Panc1 (cell line): ENCODE data around the gene RASIP1. TPM values are rescaled to one million over a fixed set of nuclear protein-coding genes. Genes with fewer than 3 reads are reported as not detected.

Experiments used
- ATAC-seq: fragments of 200-7000 bp; cut with Tn5 transposase; 2 replicates; pipeline ENCODE4 v1.9.1; 2020; ENCODE audit warnings: mild to moderate bottlenecking, moderate library complexity
- BruUV-seq: library from RNA; stranded (reverse); fragments of 400-500 nt; replicated peaks from 2 replicates; lab custom pipeline; 2021; lab: Mats Ljungman, UMichigan
- CTCF ChIA-PET: fragments of 300-600 bp; sonication (Branson Sonifier 250); formaldehyde crosslinking; loops from one replicate; lab custom pipeline; 2022; ENCODE audit warnings: antibody characterized with exemption; lab: Charles Lee
- POLR2A ChIA-PET: fragments of 300-600 bp; sonication (Branson Sonifier 250); formaldehyde crosslinking; loops from one replicate; lab custom pipeline; 2022; ENCODE audit warnings: antibody characterized with exemption; lab: Charles Lee
- DNase-seq: peaks from one replicate; pipeline ENCODE4 v3.0.0-alpha.2; 2010; ENCODE audit warnings: low read depth, low spot score
- H3K27ac ChIP-seq: 2 replicates; pipeline ENCODE4 v1.5.1; 2011; ENCODE audit warnings: mild to moderate bottlenecking, low read length, inconsistent platforms
- H3K27me3 ChIP-seq: fragments of 200-500 bp; sonication (Bioruptor generic); 2 replicates; pipeline ENCODE4 v1.6.0; 2014; ENCODE audit warnings: low read length, inconsistent platforms; ENCODE audit not compliant: control insufficient read depth, insufficient read depth
- H3K36me3 ChIP-seq: fragments of 200-500 bp; sonication (Bioruptor generic); 2 replicates; pipeline ENCODE4 v1.5.1; 2014; ENCODE audit warnings: inconsistent platforms, mild to moderate bottlenecking, low read length, moderate library complexity; ENCODE audit not compliant: control insufficient read depth, insufficient read depth
- H3K4me1 ChIP-seq: 2 replicates; pipeline ENCODE4 v1.5.1; 2011; ENCODE audit warnings: inconsistent platforms, mild to moderate bottlenecking, low read length, moderate library complexity; ENCODE audit not compliant: control insufficient read depth, insufficient read depth
- H3K4me3 ChIP-seq, 2 experiments: 2 replicates each; pipeline ENCODE4 v1.5.1; 2011 to 2012; ENCODE audit warnings: low read depth in 2 of 2, low read length in 2 of 2, mild to moderate bottlenecking in 2 of 2, inconsistent platforms in 1 of 2, moderate library complexity in 1 of 2
- H3K9me3 ChIP-seq: fragments of 200-500 bp; sonication (Bioruptor generic); 2 replicates; pipeline ENCODE4 v1.5.1; 2014; ENCODE audit warnings: low read depth, mild to moderate bottlenecking, inconsistent platforms, low read length, moderate library complexity; ENCODE audit not compliant: control insufficient read depth, insufficient read depth
- CTCF ChIP-seq: fragments of 450-650 bp; IDR thresholded peaks from 2 replicates; pipeline ENCODE4 v1.5.1; 2017; ENCODE audit warnings: mild to moderate bottlenecking
- POLR2AphosphoS5 ChIP-seq: IDR thresholded peaks from 2 replicates; pipeline ENCODE4 v1.6.1; 2012; ENCODE audit warnings: mild to moderate bottlenecking, low read depth, low read length, moderate library complexity
- SIN3A ChIP-seq: IDR thresholded peaks from 2 replicates; pipeline ENCODE4 v1.6.1; 2012; ENCODE audit warnings: low read depth, mild to moderate bottlenecking, low read length, moderate library complexity, borderline replicate concordance; ENCODE audit not compliant: insufficient read depth
- TCF7L2 ChIP-seq: IDR thresholded peaks from 2 replicates; pipeline ENCODE4 v1.6.1; 2011; ENCODE audit warnings: mild to moderate bottlenecking, low read depth, low read length, inconsistent platforms
- in situ Hi-C: cut with HindIII; loops from 2 replicates; pipeline ENCODE4 v1.10.0; 2016; ENCODE audit warnings: low sequenced_read_pairs, low pct_unique_long_range_greater_than_20kb
- intact Hi-C: fragments of 100-400 bp; cut with micrococcal nuclease; formaldehyde crosslinking; loops from one replicate; pipeline ENCODE4 v1.10.0; 2022; ENCODE audit not compliant: unreplicated experiment
- total RNA-seq: library from RNA; stranded (reverse); gene quantifications from one replicate; pipeline ENCODE4 v1.2.1, GENCODE V29; 2021; ENCODE audit not compliant: unreplicated experiment
- TF ChIP-seq, protein P1 (sequence below), 2 experiments: IDR thresholded peaks; 2 replicates each; pipeline ENCODE4 v1.6.1; 2011 to 2012; ENCODE audit warnings: low read depth in 2 of 2, control low read depth in 1 of 2, low read length in 1 of 2, mild to moderate bottlenecking in 1 of 2, moderate library complexity in 1 of 2; ENCODE audit not compliant: insufficient read depth in 1 of 2

RASIP1 gene
- total RNA-seq, 1 experiment from 2014 or later, result 0.41 TPM

DNA sequence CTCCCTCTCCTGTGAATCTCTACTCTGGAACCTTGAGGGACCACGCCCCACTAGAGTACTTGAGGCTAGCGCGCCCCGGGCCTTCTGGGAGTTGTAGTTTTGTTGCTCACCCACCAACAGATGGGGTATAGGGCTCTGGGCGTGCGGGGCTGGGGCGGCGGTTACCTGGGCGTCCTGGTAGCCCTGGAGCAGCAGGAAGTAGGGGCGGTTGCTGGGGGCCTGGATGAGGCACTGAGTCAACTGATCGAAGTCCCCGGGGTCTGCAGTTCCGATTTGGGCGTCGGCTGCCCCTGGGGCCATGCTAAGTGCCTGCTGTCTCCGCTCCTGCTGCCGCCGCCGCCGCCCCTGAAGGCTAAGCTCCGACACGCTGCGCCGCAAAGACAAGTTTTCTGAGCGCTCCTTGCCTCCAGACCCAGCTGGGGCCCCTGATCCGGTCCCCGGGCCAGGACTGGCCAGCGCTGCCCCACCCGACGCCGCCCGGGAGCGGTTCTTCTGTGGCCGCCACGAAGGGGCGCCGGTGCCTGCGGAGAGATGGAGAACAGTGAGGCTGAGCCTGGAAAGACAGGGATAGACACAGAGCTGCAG lies 5.3 kb downstream of the RASIP1 start:
- Histone ChIP-seq H3K4me3 (no peak overlapping the region), H3K27me3 (no peaks in the 10 kb centered on the region), H3K36me3 (no peaks in the 10 kb centered on the region), H3K9me3 (no peaks in the 10 kb centered on the region), H3K27ac (no peak overlapping the region), H3K4me1 (no peaks in the 10 kb centered on the region)
- DNase-seq, result no peak
- in situ Hi-C loops (no loop called here), intact Hi-C loops (no loop called here)
- TF ChIP-seq CTCF (no peak), TCF7L2 (no peak), POLR2AphosphoS5 (no peak), SIN3A (no peak)
- TF ChIP-seq, protein P1, sequence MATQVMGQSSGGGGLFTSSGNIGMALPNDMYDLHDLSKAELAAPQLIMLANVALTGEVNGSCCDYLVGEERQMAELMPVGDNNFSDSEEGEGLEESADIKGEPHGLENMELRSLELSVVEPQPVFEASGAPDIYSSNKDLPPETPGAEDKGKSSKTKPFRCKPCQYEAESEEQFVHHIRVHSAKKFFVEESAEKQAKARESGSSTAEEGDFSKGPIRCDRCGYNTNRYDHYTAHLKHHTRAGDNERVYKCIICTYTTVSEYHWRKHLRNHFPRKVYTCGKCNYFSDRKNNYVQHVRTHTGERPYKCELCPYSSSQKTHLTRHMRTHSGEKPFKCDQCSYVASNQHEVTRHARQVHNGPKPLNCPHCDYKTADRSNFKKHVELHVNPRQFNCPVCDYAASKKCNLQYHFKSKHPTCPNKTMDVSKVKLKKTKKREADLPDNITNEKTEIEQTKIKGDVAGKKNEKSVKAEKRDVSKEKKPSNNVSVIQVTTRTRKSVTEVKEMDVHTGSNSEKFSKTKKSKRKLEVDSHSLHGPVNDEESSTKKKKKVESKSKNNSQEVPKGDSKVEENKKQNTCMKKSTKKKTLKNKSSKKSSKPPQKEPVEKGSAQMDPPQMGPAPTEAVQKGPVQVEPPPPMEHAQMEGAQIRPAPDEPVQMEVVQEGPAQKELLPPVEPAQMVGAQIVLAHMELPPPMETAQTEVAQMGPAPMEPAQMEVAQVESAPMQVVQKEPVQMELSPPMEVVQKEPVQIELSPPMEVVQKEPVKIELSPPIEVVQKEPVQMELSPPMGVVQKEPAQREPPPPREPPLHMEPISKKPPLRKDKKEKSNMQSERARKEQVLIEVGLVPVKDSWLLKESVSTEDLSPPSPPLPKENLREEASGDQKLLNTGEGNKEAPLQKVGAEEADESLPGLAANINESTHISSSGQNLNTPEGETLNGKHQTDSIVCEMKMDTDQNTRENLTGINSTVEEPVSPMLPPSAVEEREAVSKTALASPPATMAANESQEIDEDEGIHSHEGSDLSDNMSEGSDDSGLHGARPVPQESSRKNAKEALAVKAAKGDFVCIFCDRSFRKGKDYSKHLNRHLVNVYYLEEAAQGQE (IDR thresholded peaks at IDR 0.05; ENCODE audit: insufficient read depth in 1 of 2, low read depth in 2 of 2, low read length in 1 of 2), result no peak
- no peak for ATAC-seq
- BruUV-seq, result no TSS peak
- ChIA-PET CTCF (no interaction called here), POLR2A (no interaction called here)

DNA sequence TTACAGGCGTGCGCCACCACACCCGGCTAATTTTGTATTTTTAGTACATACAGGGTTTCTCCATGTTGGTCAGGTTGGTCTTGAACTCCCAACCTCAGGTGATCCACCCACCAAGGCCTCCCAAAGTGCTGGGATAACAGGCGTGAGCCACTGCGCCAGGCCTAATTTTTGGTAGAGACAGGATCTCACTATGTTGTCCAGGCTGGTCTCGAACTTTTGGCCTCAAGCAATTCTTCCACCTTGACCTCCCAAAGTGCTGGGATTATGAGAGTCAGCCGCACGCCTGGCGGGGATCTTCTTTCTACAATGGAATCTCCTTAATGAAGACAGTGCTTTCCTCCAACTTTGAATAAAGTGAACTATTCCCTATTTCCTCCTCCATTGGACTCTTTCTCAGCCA lies 5.8 kb downstream of the RASIP1 start:
- Histone ChIP-seq H3K4me3 (no peak overlapping the region), H3K9me3 (no peaks in the 10 kb centered on the region), H3K27ac (no peak overlapping the region), H3K4me1 (no peaks in the 10 kb centered on the region), H3K27me3 (no peaks in the 10 kb centered on the region), H3K36me3 (no peaks in the 10 kb centered on the region)
- DNase-seq (no peak), ATAC-seq (no peak)
- no TSS peak for BruUV-seq
- ChIA-PET POLR2A (interaction anchor here (0.7 kb wide), 1 partner anchor 90 kb away, joined by 6 read pairs; no protein-coding TSS in a partner anchor), CTCF (no interaction called here)
- TF ChIP-seq POLR2AphosphoS5, result no peak
- in situ Hi-C loops (no loop called here), intact Hi-C loops (no loop called here)

DNA sequence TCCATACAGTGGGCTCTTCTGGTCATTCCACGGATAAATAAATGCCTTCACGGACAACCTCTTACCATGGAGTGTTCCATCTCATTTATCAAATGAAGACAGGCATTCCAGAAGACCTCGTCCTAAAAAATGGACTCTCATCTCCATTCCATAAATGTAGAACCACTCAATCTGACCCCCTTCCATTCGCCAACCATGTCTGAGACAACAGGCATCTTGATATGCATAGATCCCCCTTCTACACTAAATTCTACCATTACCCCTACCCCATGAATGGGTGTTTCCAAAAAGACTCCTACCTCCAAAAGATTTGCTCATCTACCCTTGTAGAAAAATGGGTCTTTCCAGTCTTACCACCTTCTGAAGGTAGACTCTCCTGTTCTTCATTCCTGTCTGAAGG lies 9.0 kb downstream of the RASIP1 start:
- POLR2A ChIA-PET, result no interaction called here
- H3K9me3 ChIP-seq, result no peaks in the 10 kb centered on the region
- no TSS peak for BruUV-seq
- no peak overlapping the region for H3K27ac ChIP-seq
- DNase-seq (no peak), ATAC-seq (no peak)
- intact Hi-C loops (no loop called here), in situ Hi-C loops (no loop called here)
- CTCF ChIA-PET, result no interaction called here
- H3K36me3 ChIP-seq, result no peaks in the 10 kb centered on the region
- TF ChIP-seq CTCF (no peak), POLR2AphosphoS5 (no peak), TCF7L2 (no peak)
- no peaks in the 10 kb centered on the region for H3K27me3 ChIP-seq
- no peak overlapping the region for H3K4me3 ChIP-seq
- no peaks in the 10 kb centered on the region for H3K4me1 ChIP-seq
